ENCODE measurements around the gene KCNMA1.

DNA sequence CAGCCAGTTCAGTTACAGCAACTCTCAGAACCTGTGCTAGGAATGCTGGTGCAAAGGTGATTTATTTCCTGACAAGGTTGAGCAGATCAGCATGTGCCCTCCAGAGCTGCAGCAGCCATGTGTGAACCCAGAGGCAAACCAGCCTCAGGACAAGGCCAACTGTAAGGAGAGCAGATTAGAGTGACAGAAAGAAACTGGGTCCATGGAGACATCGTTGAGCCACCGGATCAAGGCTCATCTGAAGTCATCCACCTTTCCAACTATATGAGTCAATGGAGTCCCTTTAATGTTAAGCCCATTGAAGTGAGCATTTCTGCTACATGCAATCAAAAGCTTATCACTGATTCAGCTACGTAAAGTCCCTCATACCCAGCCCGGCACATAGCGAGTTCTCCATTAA, 26.4 kb downstream of the KCNMA1 start:
- TF ChIP-seq ZNF274 (IDR thresholded peaks at IDR 0.05; ENCODE audit: low read depth, low read length) (no peak), YY1 (IDR thresholded peaks at IDR 0.05; ENCODE audit: insufficient read depth, insufficient read length) (no peak)

Measured in NT2/D1 (cell line).